Cerebellar nuclear complex (tissue), 1 donor: Measurements from ENCODE around the gene CCNQ.

Experiments used
- DNase-seq, 2 experiments: peaks; one replicate each; lab custom pipeline; 2025; lab: John Stamatoyannopoulos, UW

CCNQ gene

DNA sequence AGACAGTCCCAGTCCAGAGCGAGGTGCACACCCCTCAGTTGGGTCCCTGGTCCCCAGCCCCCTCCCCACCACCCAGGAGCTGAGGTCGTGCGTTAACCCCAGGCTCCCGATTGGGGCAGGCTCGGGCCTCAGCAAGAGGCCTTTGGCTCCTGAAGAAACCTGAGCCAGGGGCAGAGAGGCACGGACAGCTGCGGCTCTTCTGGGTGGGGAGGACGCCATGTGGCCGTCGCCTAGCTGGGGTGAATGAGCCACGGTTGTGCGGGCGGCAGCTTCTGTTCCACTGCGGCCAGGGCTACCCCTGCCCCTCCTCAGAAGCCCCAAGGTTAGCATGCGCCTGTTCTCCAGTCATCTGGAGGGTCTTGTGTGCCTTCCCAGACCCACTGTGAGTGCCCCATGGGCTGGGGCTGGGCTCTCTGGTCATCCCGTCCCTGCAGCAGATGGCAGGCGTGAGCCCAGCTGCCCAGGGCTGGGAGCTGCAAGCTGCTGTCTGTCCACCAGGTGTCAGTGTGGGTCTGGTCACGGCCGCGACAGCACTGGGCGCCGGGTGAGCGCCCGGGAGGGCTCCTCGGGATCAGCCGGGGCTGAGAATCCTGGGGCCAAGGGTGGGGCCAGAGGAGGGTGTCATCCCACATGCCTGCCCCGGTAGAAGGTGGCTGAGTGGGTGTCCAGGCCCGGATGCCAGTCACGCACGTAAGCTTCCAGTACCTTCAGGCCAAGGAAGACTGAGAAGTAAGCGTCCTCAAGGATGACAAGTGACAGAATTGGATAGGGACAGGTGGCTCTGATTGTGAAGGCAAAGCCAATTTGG is 59.6 kb downstream of the CCNQ start:
- DNase-seq, result peak in 1 of 2 experiments; percentile 27

DNA sequence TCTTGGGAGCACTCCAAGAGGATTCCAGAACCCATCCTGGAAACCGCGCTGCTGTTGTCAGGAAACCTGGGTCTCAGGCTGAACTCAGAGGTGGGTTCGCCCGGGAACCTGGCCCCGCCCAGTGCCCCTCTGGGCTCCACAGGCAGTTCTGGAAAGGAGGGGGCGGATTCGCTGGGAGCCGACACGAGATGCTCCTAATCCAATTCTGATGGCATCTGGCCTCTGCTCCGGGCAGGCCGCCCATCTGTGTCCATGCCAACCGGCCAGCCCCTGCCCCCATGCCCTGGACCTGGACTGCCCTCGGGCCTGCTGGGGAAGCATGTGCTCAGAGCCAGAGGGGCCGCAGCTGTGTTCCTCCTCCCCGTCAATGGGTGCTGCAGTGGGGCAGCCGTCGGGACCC is 60.5 kb downstream of the CCNQ start:
- DNase-seq, result no peak
